Lower leg skin (tissue), 3 donors: ENCODE results near the gene LYPD3.

Experiments used
- POLR2A ChIP-seq, 2 donors: fragments of 450-650 bp; IDR thresholded peaks; one replicate each; pipeline ENCODE4 v1.6.1; 2016 to 2017; ENCODE audit warnings: antibody characterized with exemption in 2 of 2, mild to moderate bottlenecking in 1 of 2, moderate library complexity in 1 of 2
- TF ChIP-seq, protein P1 (sequence below), 3 donors: fragments of 450-650 bp; IDR thresholded peaks; one replicate each; pipeline ENCODE4 v1.5.1; 2016; ENCODE audit warnings: antibody characterized with exemption in 3 of 3, mild to moderate bottlenecking in 3 of 3, moderate library complexity in 2 of 3

DNA sequence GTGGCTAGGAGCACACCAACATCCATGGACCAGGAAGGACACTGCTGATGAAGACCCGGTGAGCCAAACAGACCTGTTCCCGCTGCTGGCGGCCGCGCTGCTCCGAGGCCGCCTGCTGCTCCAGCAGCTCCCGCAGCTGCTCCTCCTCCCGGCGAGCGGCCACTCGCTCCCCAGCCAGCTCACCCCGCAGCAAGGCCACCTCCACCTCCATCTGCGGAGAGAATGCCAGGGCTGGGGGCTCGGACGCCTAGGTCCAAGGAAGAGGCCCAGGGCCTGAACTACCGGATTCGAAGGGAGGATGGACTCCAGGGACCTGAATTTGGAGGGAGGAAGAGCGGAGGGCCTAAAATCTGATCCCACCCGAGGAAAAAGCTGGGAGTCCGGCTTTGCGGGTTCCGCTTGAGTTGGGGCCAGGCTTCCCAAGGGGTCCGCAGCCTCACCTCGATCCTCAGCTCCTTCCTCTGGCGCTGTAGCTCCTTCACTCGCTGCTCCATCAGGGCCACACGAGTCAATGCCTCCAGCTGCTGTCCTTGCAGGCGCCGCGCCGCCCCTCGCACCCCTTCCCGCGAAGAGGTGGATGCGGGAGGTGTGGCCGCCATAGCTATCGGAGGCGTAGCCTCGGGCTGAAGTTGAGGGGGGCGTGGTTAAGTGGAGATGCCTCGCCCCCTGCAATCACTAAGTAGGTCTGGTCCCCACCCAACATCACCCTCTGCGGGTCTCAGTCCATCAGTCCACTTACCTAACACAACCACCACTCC lies 36.4 kb upstream of the LYPD3 start:
- TF ChIP-seq, protein P1, sequence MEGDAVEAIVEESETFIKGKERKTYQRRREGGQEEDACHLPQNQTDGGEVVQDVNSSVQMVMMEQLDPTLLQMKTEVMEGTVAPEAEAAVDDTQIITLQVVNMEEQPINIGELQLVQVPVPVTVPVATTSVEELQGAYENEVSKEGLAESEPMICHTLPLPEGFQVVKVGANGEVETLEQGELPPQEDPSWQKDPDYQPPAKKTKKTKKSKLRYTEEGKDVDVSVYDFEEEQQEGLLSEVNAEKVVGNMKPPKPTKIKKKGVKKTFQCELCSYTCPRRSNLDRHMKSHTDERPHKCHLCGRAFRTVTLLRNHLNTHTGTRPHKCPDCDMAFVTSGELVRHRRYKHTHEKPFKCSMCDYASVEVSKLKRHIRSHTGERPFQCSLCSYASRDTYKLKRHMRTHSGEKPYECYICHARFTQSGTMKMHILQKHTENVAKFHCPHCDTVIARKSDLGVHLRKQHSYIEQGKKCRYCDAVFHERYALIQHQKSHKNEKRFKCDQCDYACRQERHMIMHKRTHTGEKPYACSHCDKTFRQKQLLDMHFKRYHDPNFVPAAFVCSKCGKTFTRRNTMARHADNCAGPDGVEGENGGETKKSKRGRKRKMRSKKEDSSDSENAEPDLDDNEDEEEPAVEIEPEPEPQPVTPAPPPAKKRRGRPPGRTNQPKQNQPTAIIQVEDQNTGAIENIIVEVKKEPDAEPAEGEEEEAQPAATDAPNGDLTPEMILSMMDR (IDR thresholded peaks at IDR 0.05) = no peak
- TF ChIP-seq POLR2A (IDR thresholded peaks at IDR 0.05) = no peak
